Measurements from ENCODE around the gene MAP3K6. TPM values are rescaled to one million over a fixed set of nuclear protein-coding genes. Genes with fewer than 3 reads are reported as not detected.

The MAP3K6 gene
- total and polyA plus RNA-seq, 4 experiments from 2014 or later, result 4.5 to 11.7 (median 8.5) TPM

DNA sequence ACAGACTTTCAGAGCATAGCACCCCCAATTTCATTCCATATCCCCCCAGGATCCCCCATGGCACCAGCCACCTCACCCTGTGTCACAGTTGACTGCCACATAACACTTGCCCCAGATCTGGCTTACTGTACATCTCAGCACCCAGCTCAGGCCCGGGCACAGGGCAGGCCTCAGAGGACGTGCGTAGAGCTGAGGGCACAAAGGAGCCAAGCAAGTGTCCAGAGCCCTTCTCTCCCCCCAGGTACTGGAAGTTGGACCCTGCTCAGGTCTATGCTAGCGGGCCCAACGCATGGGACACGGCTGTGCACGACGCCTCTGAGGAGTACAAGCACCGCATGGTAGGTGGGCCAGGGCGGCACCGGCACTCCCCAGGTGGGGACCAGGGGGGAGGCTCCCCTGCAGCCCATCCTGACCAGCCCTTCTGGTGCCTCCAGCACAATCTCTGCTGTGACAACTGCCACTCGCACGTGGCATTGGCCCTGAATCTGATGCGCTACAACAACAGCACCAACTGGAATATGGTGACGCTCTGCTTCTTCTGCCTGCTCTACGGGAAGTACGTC is 33.0 kb downstream of the MAP3K6 start:
- Mint-ChIP-seq H3K36me3 (peaks cover 8 to 48% of the 10 kb centered on the region in 2 donors), H3K27me3 (no peaks in the 10 kb centered on the region), H3K27ac (peak overlapping the region in 3 of 7 donors; percentile 22 to 73 (median 63)), H3K9me3 (peaks cover 0 to 2% (median 0%) of the 10 kb centered on the region in 8 donors), H3K4me1 (peaks cover 13 to 40% (median 27%) of the 10 kb centered on the region in 4 donors), H3K4me3 (no peak overlapping the region)
- CTCF ChIA-PET (ENCODE audit: partially characterized antibody), result interaction anchor here (0.6 to 6.2 kb wide), 17 partner anchors 7 to 103 kb away, joined by 3 to 130 read pairs (median 7); partner anchors contain the start of genes CD164L2, GPR3, MAP3K6 and SYTL1
- Histone ChIP-seq H3K9me3 (ENCODE audit: control insufficient read depth in 1 of 2, low read length in 2 of 2) (no peaks in the 10 kb centered on the region), H3K27ac (ENCODE audit: low read depth, low read length) (no peak overlapping the region), H3K27me3 (ENCODE audit: insufficient read depth, low read length) (no peaks in the 10 kb centered on the region), H3K36me3 (ENCODE audit: insufficient read depth, low read length) (peaks cover 50% of the 10 kb centered on the region), H3K4me1 (ENCODE audit: insufficient read depth, low read length) (peaks cover 22% of the 10 kb centered on the region), H3K4me3 (ENCODE audit: low read length in 2 of 2) (no peak overlapping the region)
- no peak for DNase-seq
- POLR2A ChIA-PET (ENCODE audit: partially characterized antibody), result interaction anchor here (0.8 to 3.2 kb wide), 4 partner anchors 8 to 338 kb away, joined by 3 to 25 read pairs (median 12); partner anchors contain the start of genes IFI6 and SYTL1
- intact Hi-C loops (cut with micrococcal nuclease), result no loop called here

DNA sequence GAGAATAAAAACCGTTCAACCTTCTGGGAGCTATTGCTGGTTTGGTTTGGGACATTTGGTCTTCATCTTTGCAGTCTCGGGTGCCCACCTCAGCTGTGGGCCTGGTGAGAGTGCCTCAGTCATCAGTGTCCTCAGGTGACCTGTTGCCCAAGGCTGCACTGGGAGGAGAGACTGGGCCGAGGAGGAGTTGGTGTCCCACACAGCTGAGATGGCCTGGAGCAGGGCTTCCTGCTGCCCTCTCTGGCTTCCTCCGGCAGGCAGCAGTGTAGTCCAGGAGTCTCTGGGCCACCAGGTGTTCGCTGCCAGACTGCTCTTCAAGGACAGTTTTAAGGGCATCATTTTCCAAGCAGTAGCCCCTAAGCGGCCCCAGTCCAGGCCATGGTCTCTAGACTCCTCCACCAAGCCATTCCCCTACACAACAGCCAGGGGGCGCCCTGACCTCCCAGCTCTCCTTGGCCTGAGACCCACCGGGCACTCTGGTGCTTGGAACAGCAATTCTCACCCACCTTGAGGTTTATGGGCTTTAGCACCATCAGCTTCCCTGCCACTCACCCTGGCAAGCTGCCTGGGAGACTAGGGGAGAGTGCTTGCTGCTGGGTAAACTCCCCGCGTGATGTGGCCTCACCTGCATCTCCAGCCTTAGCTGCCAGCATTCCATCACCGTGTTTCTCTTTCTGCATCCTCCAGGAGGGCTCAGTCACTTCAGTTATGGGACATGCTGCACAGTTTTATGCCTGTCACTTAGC is 34.1 kb downstream of the MAP3K6 start:
- Histone ChIP-seq H3K9me3 (ENCODE audit: control insufficient read depth in 1 of 2, low read length in 2 of 2) (no peaks in the 10 kb centered on the region), H3K36me3 (ENCODE audit: insufficient read depth, low read length) (peaks cover 60% of the 10 kb centered on the region), H3K27me3 (ENCODE audit: insufficient read depth, low read length) (no peaks in the 10 kb centered on the region), H3K27ac (ENCODE audit: low read depth, low read length) (peak overlapping the region; percentile 10), H3K4me1 (ENCODE audit: insufficient read depth, low read length) (peaks cover 33% of the 10 kb centered on the region), H3K4me3 (ENCODE audit: low read length in 2 of 2) (no peak overlapping the region)
- H3K27me3 Mint-ChIP-seq, result no peaks in the 10 kb centered on the region
- peak; percentile 54 to 65 (median 58) for DNase-seq
- peaks cover 0 to 2% (median 0%) of the 10 kb centered on the region in 8 donors for H3K9me3 Mint-ChIP-seq
- H3K4me3 Mint-ChIP-seq, result peak overlapping the region in 2 of 8 donors; percentile 7 to 25
- ChIA-PET CTCF (ENCODE audit: partially characterized antibody) (interaction anchor here (0.7 to 6.2 kb wide), 25 partner anchors 8 to 274 kb away, joined by 3 to 130 read pairs (median 6); partner anchors contain the start of genes CD164L2, GPR3, MAP3K6 and SYTL1), POLR2A (ENCODE audit: partially characterized antibody) (interaction anchor here (0.8 to 3.2 kb wide), 9 partner anchors 9 to 339 kb away, joined by 3 to 25 read pairs (median 6); partner anchors contain the start of genes IFI6 and SYTL1)
- H3K36me3 Mint-ChIP-seq, result peaks cover 8 to 55% of the 10 kb centered on the region in 2 donors
- intact Hi-C loops (cut with micrococcal nuclease), result loop anchor here (1.0 kb wide), 1 partner anchor 56 kb away; no protein-coding TSS in a partner anchor
- H3K27ac Mint-ChIP-seq, result peak overlapping the region in 6 of 7 donors; percentile 5 to 75 (median 61)
- H3K4me1 Mint-ChIP-seq, result peaks cover 22 to 48% (median 34%) of the 10 kb centered on the region in 4 donors

- Histone ChIP-seq H3K9me3 (ENCODE audit: control insufficient read depth in 1 of 2, low read length in 2 of 2) (no peaks in the 10 kb centered on the region), H3K4me1 (ENCODE audit: insufficient read depth, low read length) (peaks cover 38% of the 10 kb centered on the region), H3K36me3 (ENCODE audit: insufficient read depth, low read length) (peaks cover 63% of the 10 kb centered on the region), H3K4me3 (ENCODE audit: low read length in 2 of 2) (no peak overlapping the region), H3K27ac (ENCODE audit: low read depth, low read length) (no peak overlapping the region), H3K27me3 (ENCODE audit: insufficient read depth, low read length) (no peaks in the 10 kb centered on the region)
- CTCF ChIA-PET (ENCODE audit: partially characterized antibody), result interaction anchor here (0.6 to 6.2 kb wide), 19 partner anchors 9 to 275 kb away, joined by 3 to 130 read pairs (median 7); partner anchors contain the start of genes CD164L2, GPR3, MAP3K6 and SYTL1
- intact Hi-C loops (cut with micrococcal nuclease), result loop anchor here (1.0 kb wide), 1 partner anchor 56 kb away; no protein-coding TSS in a partner anchor
- no peak for DNase-seq
- no peak overlapping the region for H3K4me3 Mint-ChIP-seq
- peak overlapping the region in 4 of 7 donors; percentile 22 to 75 (median 61) for H3K27ac Mint-ChIP-seq
- peaks cover 0 to 2% (median 0%) of the 10 kb centered on the region in 8 donors for H3K9me3 Mint-ChIP-seq
- POLR2A ChIA-PET (ENCODE audit: partially characterized antibody), result interaction anchor here (0.9 to 3.2 kb wide), 6 partner anchors 9 to 55 kb away, joined by 3 to 25 read pairs (median 6); partner anchors contain the start of gene SYTL1
- H3K4me1 Mint-ChIP-seq, result peaks cover 24 to 54% (median 37%) of the 10 kb centered on the region in 4 donors
- peaks cover 8 to 56% of the 10 kb centered on the region in 2 donors for H3K36me3 Mint-ChIP-seq
- H3K27me3 Mint-ChIP-seq, result no peaks in the 10 kb centered on the region
Measured at GRCh38 chr1:27331922-27332321, 34.8 kb downstream of the MAP3K6 start.

DNA sequence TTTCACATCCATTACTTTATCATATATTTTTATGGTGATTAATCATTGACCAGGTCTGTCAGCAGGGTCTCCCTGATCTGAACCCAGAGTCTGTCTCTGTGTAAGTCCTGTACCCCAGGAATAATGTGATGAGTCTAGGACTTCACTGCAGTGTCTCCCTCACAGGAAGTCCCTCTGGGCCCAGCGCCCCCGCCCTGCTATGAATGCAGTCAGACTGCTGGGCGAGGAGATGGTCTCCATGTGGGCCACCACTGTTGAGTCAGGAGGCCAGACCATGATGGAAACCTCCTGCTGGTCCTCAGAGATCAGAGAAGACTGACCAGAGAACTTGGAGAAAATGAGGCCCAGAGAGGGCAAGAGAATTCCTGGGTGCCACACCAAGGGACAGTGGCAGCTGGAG is 35.3 kb downstream of the MAP3K6 start:
- Histone ChIP-seq H3K27ac (ENCODE audit: low read depth, low read length) (no peak overlapping the region), H3K4me3 (ENCODE audit: low read length in 2 of 2) (no peak overlapping the region), H3K36me3 (ENCODE audit: insufficient read depth, low read length) (peaks cover 58% of the 10 kb centered on the region), H3K27me3 (ENCODE audit: insufficient read depth, low read length) (no peaks in the 10 kb centered on the region), H3K4me1 (ENCODE audit: insufficient read depth, low read length) (peaks cover 43% of the 10 kb centered on the region), H3K9me3 (ENCODE audit: control insufficient read depth in 1 of 2, low read length in 2 of 2) (no peaks in the 10 kb centered on the region)
- no peak for DNase-seq
- H3K9me3 Mint-ChIP-seq, result peaks cover 0 to 2% (median 0%) of the 10 kb centered on the region in 8 donors
- POLR2A ChIA-PET (ENCODE audit: partially characterized antibody), result interaction anchor here (2.4 to 3.2 kb wide), 2 partner anchors 11 to 26 kb away, joined by 19 to 25 read pairs; partner anchors contain the start of gene SYTL1
- peaks cover 8 to 56% of the 10 kb centered on the region in 2 donors for H3K36me3 Mint-ChIP-seq
- CTCF ChIA-PET (ENCODE audit: partially characterized antibody), result interaction anchor here (1.7 to 6.2 kb wide), 9 partner anchors 8 to 63 kb away, joined by 4 to 130 read pairs (median 32); partner anchors contain the start of genes CD164L2, GPR3, MAP3K6 and SYTL1
- H3K27ac Mint-ChIP-seq, result peak overlapping the region in 1 of 7 donors; percentile 62
- H3K4me3 Mint-ChIP-seq, result no peak overlapping the region
- H3K27me3 Mint-ChIP-seq, result no peaks in the 10 kb centered on the region
- H3K4me1 Mint-ChIP-seq, result peaks cover 27 to 59% (median 42%) of the 10 kb centered on the region in 4 donors
- intact Hi-C loops (cut with micrococcal nuclease), result no loop called here

DNA sequence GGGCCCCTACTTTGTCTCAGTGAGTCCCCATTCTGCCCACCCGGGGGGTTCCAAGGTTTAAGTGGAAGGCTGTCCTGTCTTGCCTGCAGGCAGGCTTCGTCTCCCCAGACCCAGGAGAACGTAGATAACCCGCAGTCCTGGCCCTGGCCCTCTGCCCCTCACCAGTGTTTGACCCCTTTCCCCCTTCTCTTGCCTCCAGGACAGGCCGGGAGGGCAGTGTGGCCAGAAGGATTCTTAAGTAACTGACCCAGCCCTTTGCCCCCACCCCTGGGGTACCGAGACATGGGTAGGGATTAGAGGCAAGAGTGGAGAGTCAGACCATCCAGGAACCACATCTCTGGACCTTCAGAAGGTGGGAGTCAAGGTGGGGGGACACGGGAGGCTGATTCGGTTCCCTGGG is 36.0 kb downstream of the MAP3K6 start:
- ChIA-PET CTCF (ENCODE audit: partially characterized antibody) (interaction anchor here (1.3 to 6.2 kb wide), 2 partner anchors 30 to 33 kb away, joined by 3 to 42 read pairs; no protein-coding TSS in a partner anchor), POLR2A (ENCODE audit: partially characterized antibody) (interaction anchor here (1.2 kb wide), 1 partner anchor 24 kb away, joined by 3 read pairs; no protein-coding TSS in a partner anchor)
- no peaks in the 10 kb centered on the region for H3K9me3 ChIP-seq (ENCODE audit: control insufficient read depth in 1 of 2, low read length in 2 of 2)
- H3K4me1 Mint-ChIP-seq, result peaks cover 29 to 65% (median 48%) of the 10 kb centered on the region in 4 donors
- no peak overlapping the region for H3K27ac ChIP-seq (ENCODE audit: low read depth, low read length)
- H3K27me3 ChIP-seq (ENCODE audit: insufficient read depth, low read length), result no peaks in the 10 kb centered on the region
- peak overlapping the region in 3 of 7 donors; percentile 32 to 51 (median 43) for H3K27ac Mint-ChIP-seq
- H3K4me3 Mint-ChIP-seq, result no peak overlapping the region
- H3K9me3 Mint-ChIP-seq, result peaks cover 0 to 2% (median 0%) of the 10 kb centered on the region in 8 donors
- H3K36me3 Mint-ChIP-seq, result peaks cover 11 to 60% of the 10 kb centered on the region in 2 donors
- no peaks in the 10 kb centered on the region for H3K27me3 Mint-ChIP-seq
- no peak overlapping the region for H3K4me3 ChIP-seq (ENCODE audit: low read length in 2 of 2)
- H3K36me3 ChIP-seq (ENCODE audit: insufficient read depth, low read length), result peaks cover 55% of the 10 kb centered on the region
- DNase-seq, result no peak
- peaks cover 49% of the 10 kb centered on the region for H3K4me1 ChIP-seq (ENCODE audit: insufficient read depth, low read length)
- intact Hi-C loops (cut with micrococcal nuclease), result no loop called here

DNA sequence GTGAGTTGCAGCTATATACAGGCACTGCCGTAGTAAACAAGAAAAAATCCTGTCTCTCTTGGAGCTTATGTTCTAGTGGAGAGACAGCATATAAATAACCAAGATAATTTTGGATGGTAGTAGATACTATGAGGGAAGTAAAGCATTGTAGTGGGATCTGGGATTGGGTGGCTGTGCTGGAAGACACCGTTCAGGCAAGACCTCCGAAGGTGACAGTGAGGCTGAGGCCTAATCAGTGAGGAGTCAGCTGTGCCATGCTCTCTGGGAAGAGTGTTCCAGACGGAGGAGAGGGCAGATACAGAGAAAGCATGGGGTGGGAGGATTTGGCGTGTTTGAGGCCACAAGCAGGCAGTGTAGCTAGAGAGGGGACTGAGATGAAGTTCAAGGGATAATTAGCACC is 38.8 kb downstream of the MAP3K6 start:
- Histone ChIP-seq H3K4me3 (ENCODE audit: low read length in 2 of 2) (no peak overlapping the region), H3K27ac (ENCODE audit: low read depth, low read length) (no peak overlapping the region), H3K36me3 (ENCODE audit: insufficient read depth, low read length) (peaks cover 50% of the 10 kb centered on the region), H3K9me3 (ENCODE audit: control insufficient read depth in 1 of 2, low read length in 2 of 2) (no peaks in the 10 kb centered on the region), H3K4me1 (ENCODE audit: insufficient read depth, low read length) (peaks cover 73% of the 10 kb centered on the region), H3K27me3 (ENCODE audit: insufficient read depth, low read length) (no peaks in the 10 kb centered on the region)
- Mint-ChIP-seq H3K27ac (peak overlapping the region in 4 of 7 donors; percentile 43 to 92 (median 66)), H3K27me3 (no peaks in the 10 kb centered on the region), H3K4me1 (peaks cover 41 to 87% (median 63%) of the 10 kb centered on the region in 4 donors), H3K4me3 (peak overlapping the region in 1 of 8 donors; percentile 54), H3K36me3 (peaks cover 8 to 60% of the 10 kb centered on the region in 2 donors), H3K9me3 (no peaks in the 10 kb centered on the region)
- ChIA-PET POLR2A (ENCODE audit: partially characterized antibody) (interaction anchor here (1.0 to 8.8 kb wide), 3 partner anchors 8 to 73 kb away, joined by 3 to 61 read pairs (median 5); partner anchors contain the start of gene SYTL1), CTCF (ENCODE audit: partially characterized antibody) (interaction anchor here (1.3 to 3.3 kb wide), 5 partner anchors 28 to 60 kb away, joined by 3 to 15 read pairs (median 14); no protein-coding TSS in a partner anchor)
- intact Hi-C loops (cut with micrococcal nuclease), result no loop called here
- no peak for DNase-seq
